ENCODE measurements around the gene STARD3. TPM values are rescaled to one million over a fixed set of nuclear protein-coding genes. Genes with fewer than 3 reads are reported as not detected.

STARD3 gene
- total and polyA plus RNA-seq, 2 of the 13 experiments (the other 11 are each of a cell fraction or from before 2014, with no cell fraction given): 34.6 to 100 TPM

GRCh38 chr17:39612935-39613464, 23.9 kb upstream of the STARD3 start (continued):
- TF ChIP-seq EP300 (IDR thresholded peaks at IDR 0.05; ENCODE audit: low read depth in 2 of 2, low read length in 2 of 2): no peak
- no peak for TF ChIP-seq EP300 (CRISPR knock-in tag; IDR thresholded peaks at IDR 0.05; ENCODE audit: borderline replicate concordance)
- peak; percentile 66 for TF ChIP-seq NR2C2 (CRISPR knock-in tag; IDR thresholded peaks at IDR 0.05; ENCODE audit: borderline replicate concordance)
- no peak for TF ChIP-seq FOXA3 (CRISPR knock-in tag; IDR thresholded peaks at IDR 0.05)
- TF ChIP-seq ZKSCAN1 (IDR thresholded peaks at IDR 0.05; ENCODE audit: low read length): no peak
- no peak for TF ChIP-seq ZNF501 (CRISPR knock-in tag; IDR thresholded peaks at IDR 0.05)
- no peak for TF ChIP-seq ZNF432 (CRISPR knock-in tag; IDR thresholded peaks at IDR 0.05; ENCODE audit: borderline replicate concordance)
- TF ChIP-seq RBFOX2 (IDR thresholded peaks at IDR 0.05; ENCODE audit: low read depth, low read length): no peak
- TF ChIP-seq ZNF687 (CRISPR knock-in tag; IDR thresholded peaks at IDR 0.05): no peak
- TF ChIP-seq NFKB2 (CRISPR knock-in tag; IDR thresholded peaks at IDR 0.05; ENCODE audit: borderline replicate concordance): no peak

All from HepG2 (cell line).